Erythroblast (primary cell): ENCODE measurements around the gene YAP1.

Experiments used
- GATA1 ChIP-seq: IDR thresholded peaks from 2 replicates; pipeline ENCODE4 v1.6.1; 2011; ENCODE audit warnings: low read depth, mild to moderate bottlenecking, control low read depth, low read length, moderate library complexity
- POLR2A ChIP-seq: IDR thresholded peaks from 2 replicates; pipeline ENCODE4 v1.6.1; 2011; ENCODE audit warnings: mild to moderate bottlenecking, low read length

- TF ChIP-seq POLR2A (no peak), GATA1 (no peak)
Observed at GRCh38 chr11:102139081-102139498, 28.8 kb downstream of the YAP1 start.
